GM10847 (cell line): ENCODE data around the gene FCHSD2.

ENCODE experiments used
- POLR2A ChIP-seq: IDR thresholded peaks from 2 replicates; pipeline ENCODE4 v1.6.1; 2011; ENCODE audit not compliant: insufficient read length; ENCODE audit errors: extremely low read depth

The FCHSD2 gene

DNA sequence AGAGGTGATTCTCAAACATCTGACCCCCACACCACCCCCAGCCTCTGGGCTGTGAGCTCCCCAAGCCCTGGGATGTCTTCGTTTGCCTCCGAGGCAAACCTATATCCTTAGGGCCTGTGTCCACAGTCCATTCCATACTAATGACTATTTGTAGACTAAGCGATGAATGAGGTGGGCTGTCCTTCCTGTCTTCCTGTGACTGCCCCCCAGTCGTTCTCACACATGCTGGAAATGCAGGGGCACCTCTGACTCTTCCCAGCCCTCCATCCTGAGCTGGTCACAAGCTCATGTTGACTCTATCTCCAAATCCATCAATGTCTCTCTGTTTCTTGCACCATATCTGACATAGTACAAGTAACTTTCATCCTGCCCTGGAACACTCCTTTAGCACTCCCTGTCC, 323.1 kb downstream of the FCHSD2 start:
- no peak for TF ChIP-seq POLR2A

DNA sequence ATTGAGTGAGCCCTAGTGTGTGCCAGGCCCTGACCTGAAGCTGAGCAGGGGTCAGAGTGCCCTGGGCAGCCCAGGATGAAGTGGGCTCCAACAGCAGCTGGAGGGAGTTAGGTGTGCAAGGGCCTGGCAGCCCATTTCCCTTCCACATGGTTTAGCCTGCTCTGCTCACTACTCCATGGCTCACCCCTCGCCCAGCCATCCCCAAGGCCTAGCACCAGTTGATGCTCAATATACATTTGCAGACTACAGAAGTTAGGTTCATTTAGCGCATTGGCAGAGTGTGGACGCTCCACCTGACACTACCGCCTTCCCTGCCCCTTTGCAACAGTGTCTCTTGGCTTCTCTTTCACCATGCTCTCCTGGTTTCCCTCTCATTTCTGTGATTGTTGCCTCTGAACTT, 324.2 kb downstream of the FCHSD2 start:
- no peak for TF ChIP-seq POLR2A

DNA sequence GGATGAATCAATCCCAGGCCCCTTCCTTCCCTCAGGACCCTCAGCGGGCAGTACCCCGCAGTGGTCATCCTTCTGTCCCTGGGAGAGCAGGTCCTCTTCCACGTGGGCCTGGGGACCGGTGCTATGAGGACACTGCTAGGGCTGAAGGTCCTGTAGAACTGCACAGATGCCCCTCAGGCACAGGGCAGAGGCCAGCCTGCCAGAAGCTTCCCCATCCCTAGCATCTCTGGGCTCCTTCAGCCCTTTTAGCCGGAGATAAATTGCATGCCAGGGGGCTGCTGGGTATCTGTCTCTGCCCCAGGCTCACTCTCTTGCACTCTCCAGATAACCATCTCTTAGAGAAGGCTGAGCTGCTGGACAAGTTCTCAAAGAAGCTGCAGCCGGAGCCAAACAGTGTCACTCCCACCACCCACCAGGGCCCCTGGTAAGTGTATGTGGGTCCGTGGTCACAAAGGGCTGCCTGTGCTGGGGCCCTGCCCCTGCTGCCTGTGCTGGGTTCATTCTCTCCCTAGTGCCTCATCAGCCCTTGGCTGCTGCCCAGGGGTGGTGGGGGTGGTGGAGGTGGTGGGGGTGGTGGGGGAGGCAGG, 325.6 kb downstream of the FCHSD2 start:
- no peak for TF ChIP-seq POLR2A

DNA sequence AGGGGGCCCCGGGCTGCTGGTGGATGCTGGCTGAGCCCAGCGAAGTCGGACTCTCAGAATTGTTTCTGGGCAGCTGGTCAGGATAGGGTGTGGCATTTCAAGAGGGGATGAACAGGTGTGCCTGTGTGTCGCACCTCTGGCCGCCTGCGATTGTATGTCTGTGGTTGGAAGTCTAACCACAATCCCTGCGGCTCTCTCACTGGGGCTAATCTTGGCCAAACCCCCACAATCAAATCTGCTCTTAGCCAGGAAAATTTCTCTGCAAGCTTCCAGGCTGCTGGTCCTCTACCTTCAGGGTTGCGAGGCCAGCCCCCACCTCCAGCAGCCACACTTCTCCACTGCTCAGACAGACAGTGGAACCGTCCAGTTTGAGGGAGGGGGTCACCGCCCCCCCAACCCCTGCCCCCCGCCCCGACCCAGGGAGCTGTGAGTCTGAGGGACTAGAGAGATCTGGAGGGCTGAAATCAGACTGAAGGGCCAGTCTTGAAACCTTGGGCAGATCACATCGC, 327.0 kb downstream of the FCHSD2 start:
- no peak for TF ChIP-seq POLR2A

DNA sequence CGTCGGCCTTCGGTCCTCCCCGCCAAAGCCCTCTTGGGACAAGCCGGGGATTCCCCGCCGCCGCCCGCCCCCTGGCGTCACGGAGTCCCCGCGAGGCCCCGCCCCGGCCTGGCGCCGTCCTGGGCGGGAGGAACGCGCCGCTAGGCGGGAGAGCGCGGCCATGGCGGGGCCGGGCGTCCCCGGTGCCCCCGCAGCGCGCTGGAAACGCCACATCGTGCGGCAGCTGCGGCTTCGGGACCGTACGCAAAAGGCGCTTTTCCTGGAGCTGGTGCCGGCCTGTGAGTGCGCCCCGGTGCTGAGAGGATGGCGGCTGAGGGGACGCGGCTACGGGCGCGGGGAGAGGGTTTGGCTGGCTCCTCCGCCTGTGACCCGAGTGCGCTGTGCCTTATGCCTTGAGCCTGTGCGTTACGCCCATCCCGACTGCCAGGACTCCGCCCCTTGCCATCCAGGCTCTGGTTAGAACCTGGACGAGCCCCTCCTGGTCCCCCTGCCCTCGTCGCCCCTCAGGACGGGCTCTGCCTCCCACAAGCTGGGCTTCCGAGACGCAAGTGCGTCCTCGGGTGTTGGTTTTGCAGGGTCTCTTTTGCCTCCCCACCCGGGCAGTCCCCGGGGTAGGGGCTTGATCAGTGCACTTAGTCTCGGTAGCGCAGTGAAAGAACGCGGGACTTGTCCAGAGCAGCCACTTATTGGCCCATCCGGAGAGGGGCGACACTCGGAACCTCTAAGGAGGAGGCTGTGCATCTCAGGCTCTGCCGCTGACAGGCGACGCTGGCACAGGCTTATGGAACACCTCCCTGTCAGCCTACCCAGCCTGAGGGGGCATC, 327.6 kb downstream of the FCHSD2 start, which contains the start of gene ATG16L2:
ATG16L2 (plus strand) TSS at position 126 of the 824 bp plus-strand sequence; CDS start at position 161, 35 bp downstream.
- TF ChIP-seq POLR2A = peak; percentile 44

DNA sequence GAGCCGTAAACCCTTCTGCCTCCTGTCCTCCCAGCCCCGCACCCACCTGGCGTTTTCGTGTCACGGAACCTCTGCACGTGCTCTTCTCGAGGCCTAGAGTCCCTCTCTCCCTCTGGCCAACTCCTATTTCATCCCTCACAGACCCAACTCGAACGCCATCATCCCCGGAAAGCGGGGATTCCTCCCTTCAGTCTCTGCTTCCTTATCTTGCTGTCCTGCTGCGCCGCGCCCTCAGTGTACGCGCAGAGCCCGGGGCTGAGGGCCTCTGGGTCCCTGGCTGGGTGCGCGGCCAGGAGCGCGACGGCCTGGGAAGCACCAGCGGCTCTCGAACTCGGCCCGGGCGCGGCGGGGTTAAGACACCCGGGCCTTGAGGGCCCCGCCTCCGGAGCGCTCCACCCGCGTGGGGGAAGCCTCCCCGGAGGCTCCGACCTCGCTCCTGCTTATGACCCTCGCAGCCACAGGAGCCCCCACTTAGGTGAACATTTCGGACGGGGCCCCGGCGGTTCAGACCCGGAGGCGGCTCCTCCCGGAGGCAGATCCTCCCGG, 328.3 kb downstream of the FCHSD2 start:
- TF ChIP-seq POLR2A = peak; percentile 98

DNA sequence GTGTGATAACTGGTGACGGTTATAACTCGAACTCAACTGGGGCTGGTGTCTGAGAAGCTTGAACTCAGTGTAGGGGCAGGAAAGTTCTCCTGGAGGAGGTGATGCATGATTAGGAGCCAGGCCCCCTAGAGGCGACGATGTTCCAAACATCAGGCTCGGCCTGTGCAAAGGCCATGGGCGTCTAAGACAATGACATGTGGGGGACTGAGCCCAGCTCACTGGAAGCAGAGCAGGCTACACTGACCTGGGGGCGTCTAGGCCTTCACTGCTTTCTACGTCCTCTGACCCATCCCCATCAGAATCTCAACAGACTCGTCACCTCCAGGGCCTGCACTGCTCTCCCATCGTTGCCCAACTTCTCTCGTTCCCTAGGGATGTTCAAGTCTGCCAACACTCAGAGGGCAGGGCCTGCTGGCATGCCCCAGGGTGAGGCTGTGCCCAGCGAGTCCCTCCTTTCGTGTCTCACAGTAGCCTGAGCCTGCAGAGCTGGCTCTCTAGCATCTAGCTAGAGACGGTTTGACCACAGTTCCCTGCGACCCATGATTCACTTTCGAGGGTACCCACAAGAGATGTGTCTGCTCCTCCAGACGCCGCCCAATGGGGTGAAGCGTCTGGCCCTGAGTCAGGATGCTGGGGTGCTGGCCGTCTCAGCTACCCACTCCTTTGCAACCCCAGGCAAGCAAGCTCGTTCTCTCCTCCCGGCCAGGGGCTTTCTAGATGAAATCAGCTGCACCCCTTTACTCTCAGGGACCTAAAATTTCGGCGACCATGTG, 329.0 kb downstream of the FCHSD2 start:
- TF ChIP-seq POLR2A = no peak

DNA sequence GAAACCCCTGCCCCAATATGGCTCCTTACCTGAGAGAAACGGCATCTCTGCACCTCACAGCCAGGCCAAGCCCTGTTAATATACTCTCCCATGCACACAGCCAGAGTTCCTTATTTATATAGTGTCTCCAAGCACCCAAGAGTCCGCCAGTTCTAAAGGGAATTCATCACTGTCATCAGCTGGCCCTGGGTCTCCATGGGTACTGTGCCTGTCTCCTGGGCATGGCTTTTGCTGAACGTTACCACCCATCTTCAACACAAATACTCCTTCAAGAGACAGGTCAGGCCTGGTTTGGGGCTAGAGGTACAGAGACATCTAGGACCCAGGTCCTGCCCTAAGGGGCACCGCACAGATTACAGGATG, 329.5 kb downstream of the FCHSD2 start:
- no peak for TF ChIP-seq POLR2A

DNA sequence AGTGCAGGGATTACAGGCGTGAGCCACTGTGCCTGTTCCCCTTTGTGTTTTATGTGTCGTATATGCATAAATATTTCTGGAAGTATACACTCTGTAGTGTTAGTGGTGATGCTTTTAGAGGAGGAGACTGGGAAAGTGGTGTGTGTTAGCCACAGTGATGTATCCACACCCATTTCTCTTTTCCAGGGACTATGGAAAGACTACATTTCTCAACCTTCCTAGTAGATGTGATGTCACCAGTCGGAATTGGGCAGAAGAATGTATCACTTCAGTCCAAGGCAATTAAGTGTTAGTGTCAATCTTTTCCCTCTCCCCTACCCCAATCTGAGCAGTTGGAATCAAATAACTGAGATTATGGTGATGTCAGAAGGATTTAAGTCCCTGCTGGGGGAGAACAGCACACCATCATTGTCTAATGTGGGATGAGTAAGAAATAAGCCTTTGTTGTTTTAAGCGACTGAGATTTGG, 333.8 kb downstream of the FCHSD2 start:
- no peak for TF ChIP-seq POLR2A

DNA sequence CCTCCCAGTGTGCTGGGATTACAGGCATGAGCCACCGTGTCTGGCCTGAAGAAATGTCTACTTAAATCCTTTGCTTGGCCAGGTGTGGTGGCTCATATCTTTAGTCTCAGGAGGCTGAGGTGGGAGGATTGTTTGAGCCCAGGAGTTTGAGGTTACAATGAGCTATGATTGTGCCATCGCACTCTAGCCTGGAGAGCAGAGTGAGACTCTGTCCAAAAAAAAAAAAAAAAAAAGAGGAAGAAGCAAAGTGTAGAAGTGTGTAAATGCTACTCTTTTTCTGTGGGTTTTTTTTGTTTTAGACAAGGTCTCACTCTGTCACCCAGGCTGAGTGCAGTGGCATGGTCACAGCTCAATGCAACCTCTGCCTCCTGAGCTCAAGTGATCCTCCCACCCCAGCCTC, 334.3 kb downstream of the FCHSD2 start:
- no peak for TF ChIP-seq POLR2A

DNA sequence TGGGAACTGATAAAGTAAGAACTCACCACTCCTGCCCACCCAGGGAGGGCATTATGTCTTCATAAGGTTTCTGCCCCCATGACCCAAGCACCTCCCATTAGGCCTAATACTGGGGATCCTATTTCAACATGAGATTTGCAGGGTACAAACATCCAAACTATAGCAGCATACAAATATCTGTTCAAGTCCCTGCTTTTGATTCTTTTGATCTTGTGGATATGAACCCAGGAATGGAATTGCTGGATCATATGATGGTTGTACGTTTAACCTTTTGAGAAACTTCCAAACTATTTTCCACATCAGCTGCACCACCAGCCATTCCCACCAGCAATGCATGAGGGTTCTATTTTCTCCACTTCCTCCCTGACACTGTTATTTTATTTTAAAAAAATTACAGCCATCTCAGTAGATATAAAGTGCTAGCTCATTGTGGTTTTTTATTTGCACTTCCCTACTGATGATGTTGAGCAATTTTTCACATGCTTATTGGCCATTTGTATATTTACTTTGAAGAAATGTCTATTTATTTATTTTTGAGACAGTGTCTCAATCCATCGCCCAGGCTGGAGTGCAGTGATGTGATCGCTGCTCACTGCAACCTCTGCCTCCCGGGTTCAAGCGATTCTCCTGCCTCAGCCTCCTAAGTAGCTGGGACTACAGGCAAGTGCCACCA, 335.0 kb downstream of the FCHSD2 start:
- no peak for TF ChIP-seq POLR2A

DNA sequence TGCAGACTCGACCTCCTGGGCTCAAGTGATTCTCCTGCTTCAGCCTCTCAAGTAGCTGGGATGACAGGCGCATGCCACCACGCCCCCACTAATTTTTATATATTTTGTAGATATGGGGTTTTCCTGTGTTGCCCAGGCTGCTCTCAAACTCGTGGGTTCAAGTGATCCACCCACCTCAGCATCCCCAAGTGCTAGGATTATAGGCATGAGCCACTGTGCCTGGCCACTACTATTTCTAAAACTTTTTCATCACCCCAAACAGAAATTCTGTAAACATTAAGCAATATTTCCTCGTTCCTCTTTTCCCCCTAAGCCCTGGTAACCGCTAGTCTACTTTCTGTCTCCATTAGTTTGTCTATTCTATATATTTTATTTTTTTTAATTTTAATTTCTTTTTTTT, 336.9 kb downstream of the FCHSD2 start:
- no peak for TF ChIP-seq POLR2A

DNA sequence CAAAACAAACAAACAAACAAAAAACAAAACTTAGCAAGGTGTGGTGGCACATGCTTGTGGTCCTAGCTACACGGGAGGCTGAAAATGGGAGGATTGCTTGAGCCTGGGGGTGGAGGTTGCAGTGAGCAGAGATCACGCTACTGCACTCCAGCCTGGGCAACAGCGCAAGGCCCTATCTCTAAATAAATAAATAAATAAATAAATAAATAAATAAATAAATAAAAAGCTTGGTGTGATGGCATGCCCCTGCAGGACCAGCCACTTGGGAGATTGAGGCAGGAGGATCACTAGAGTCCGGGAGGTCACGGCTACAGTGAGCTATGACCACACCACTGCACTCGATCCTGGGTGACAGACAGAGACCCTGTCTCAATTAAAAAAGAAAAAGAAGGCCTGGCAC, 339.3 kb downstream of the FCHSD2 start:
- TF ChIP-seq POLR2A = no peak

DNA sequence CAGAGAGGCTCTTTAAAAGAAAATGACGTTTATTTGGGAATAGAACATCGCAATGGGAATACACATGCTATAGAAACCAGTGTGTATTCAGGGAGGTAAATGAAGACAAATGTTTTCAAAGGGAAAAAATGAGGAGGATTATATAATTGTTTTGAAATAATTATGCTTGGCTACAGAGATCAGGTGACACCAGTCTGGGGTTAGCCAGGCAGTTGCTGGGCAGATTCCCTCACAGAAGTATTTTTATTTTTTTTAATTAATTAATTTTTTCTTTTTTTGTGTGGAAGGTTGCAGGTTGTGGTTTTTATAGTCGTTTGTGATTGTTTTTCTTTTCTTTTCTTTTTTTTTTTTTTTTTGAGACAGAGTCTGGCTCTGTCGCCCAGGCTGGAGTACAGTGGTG, 342.7 kb downstream of the FCHSD2 start:
- TF ChIP-seq POLR2A = no peak

DNA sequence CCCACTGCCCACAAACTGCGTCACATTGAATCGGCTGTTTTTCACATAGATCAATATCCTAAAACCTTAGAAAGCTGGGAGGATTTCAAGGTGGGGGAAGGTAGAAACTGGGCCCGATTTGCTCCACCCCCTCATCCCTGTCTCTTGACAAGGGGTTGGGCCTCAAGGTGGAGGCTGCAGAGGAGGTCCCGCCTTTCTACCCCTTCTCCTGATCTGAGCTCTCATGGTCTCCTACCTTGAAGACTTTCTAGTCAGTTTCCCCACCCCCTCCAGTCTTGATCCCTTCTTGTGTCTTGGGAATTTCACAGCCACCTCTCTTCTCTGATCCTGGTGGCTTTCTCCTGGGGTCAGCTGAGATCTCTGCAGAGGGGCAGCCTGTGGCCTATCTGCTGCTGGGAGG, 343.8 kb downstream of the FCHSD2 start:
- TF ChIP-seq POLR2A = no peak
